HG02759 (cell line): ENCODE results near the gene NPAS1.
"Not testable (repeated sequence)": the region's sequence is repeated elsewhere in the genome, so short reads cannot be mapped to it uniquely, and the experiment has no call there.

Source experiments
- ATAC-seq: cut with Tn5 transposase; IDR thresholded peaks from one replicate; pipeline ENCODE4 v1.9.1; 2021; ENCODE audit warnings: mild to moderate bottlenecking, moderate library complexity; ENCODE audit not compliant: unreplicated experiment

NPAS1 gene

GRCh38 chr19:47044946-47045866 lies 25.6 kb downstream of the NPAS1 start:
- no peak for ATAC-seq

- ATAC-seq, result no peak
Observed at GRCh38 chr19:47045867-47046470, 26.3 kb downstream of the NPAS1 start.

- no peak for ATAC-seq
Observed at GRCh38 chr19:47047272-47047762, 27.7 kb downstream of the NPAS1 start.

- peak; percentile 40 for ATAC-seq
Observed at GRCh38 chr19:47047763-47048405, 28.2 kb downstream of the NPAS1 start.

- no peak for ATAC-seq
Observed at GRCh38 chr19:47049307-47049700, 29.7 kb downstream of the NPAS1 start.

- ATAC-seq, result not testable (repeated sequence)
Observed at GRCh38 chr19:47050562-47050961, 30.9 kb downstream of the NPAS1 start.

- ATAC-seq, result no peak
Observed at GRCh38 chr19:47056411-47056810, 36.8 kb downstream of the NPAS1 start.

- no peak for ATAC-seq
Observed at GRCh38 chr19:47057328-47057727, 37.7 kb downstream of the NPAS1 start.

- ATAC-seq, result no peak
Observed at GRCh38 chr19:47058621-47059022, 39.0 kb downstream of the NPAS1 start.

GRCh38 chr19:47063874-47064273 lies 44.2 kb downstream of the NPAS1 start:
- ATAC-seq, result no peak

GRCh38 chr19:47065242-47065641 lies 45.6 kb downstream of the NPAS1 start:
- no peak for ATAC-seq

- no peak for ATAC-seq
Observed at GRCh38 chr19:47066376-47067214, 47.0 kb downstream of the NPAS1 start.

GRCh38 chr19:47067215-47067847 lies 47.7 kb downstream of the NPAS1 start:
- no peak for ATAC-seq

GRCh38 chr19:47068246-47068645 lies 48.6 kb downstream of the NPAS1 start:
- ATAC-seq, result no peak

GRCh38 chr19:47068876-47069406 lies 49.3 kb downstream of the NPAS1 start:
- ATAC-seq, result no peak

- no peak for ATAC-seq
Observed at GRCh38 chr19:47069795-47070194, 50.2 kb downstream of the NPAS1 start.

GRCh38 chr19:47070756-47071155 lies 51.1 kb downstream of the NPAS1 start:
- ATAC-seq, result no peak

GRCh38 chr19:47071731-47072130 lies 52.1 kb downstream of the NPAS1 start:
- ATAC-seq, result no peak

GRCh38 chr19:47072323-47072722 lies 52.7 kb downstream of the NPAS1 start:
- ATAC-seq, result no peak

- no peak for ATAC-seq
Observed at GRCh38 chr19:47073574-47073973, 53.9 kb downstream of the NPAS1 start.
